Astrocyte of the cerebellum (primary cell): ENCODE measurements around the gene CCDC178.

ENCODE experiments used
- DNase-seq: peaks from one replicate; pipeline ENCODE4 v3.0.0-alpha.2; 2011; ENCODE audit warnings: low read depth
- H3K4me3 ChIP-seq: 2 replicates; pipeline ENCODE4 v1.5.1; 2011; ENCODE audit warnings: mild to moderate bottlenecking, low read depth, low read length, moderate library complexity
- CTCF ChIP-seq: IDR thresholded peaks from 2 replicates; pipeline ENCODE4 v1.5.1; 2012; ENCODE audit warnings: low read length, low read depth, moderate library complexity, mild to moderate bottlenecking; ENCODE audit errors: missing control alignments
- in situ Hi-C: cut with HindIII; loops from 2 replicates; pipeline ENCODE4 v1.10.0; 2017; ENCODE audit warnings: low sequenced_read_pairs

The CCDC178 gene

DNA sequence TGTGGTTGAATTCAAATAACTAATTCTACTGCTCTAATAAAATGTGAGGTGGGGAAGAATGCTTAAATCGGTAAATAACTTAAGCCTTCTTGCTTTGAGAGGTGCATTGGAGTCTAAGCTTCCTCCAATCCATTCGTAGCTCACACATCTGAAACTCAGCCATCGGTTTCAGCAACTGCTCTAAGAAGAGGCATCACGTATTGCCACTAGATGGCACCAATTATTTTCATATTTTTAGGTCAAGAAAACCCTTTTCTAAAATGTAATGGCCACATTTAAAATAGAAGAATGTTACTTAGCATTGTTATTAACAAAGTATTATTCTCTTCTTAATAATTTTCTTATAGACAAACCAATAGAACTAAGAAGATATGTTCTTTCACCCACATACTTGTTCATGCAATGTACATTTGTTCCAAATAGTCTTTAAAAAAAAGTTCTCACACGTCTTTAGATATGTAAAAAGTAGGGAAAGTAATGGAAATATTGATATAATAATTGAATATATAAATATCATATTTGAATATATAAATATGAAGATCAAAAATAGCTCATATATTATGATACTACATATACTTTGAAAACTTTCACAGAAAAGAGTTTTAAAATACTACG lies 229.8 kb downstream of the CCDC178 start:
- in situ Hi-C loops = no loop called here
- DNase-seq = peak; percentile 40

GRCh38 chr18:33205777-33206176 lies 234.7 kb downstream of the CCDC178 start:
- in situ Hi-C loops = no loop called here
- no peak for DNase-seq
- H3K4me3 ChIP-seq = no peak overlapping the region
- no peak for TF ChIP-seq CTCF

More for the DNA sequence above, 229.8 kb downstream of the CCDC178 start:
- H3K4me3 ChIP-seq = no peak overlapping the region
- peak; percentile 71 for TF ChIP-seq CTCF

DNA sequence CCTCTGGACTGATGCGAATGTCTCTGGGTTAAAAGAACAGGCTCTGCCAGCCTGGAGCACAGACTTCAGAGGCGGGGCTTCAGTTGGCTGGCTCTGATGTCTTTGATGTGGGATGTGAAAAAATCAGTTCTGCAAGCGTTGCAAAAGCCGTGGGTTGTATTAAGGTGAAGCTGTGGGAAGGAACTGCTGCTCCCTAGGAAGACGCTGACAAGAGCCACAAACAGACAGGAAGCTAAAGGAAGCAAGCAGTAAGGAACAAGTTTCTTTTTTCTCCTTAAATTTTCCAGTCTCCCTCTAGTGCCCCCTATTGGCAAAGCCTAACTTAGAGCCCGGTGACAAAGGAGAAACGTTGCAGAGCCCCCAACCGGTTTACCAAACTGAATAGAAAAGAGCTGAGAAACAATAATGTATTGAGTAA lies 239.0 kb downstream of the CCDC178 start:
- no peak overlapping the region for H3K4me3 ChIP-seq
- peak; percentile 66 for DNase-seq
- peak; percentile 85 for TF ChIP-seq CTCF
- in situ Hi-C loops = no loop called here

GRCh38 chr18:33195795-33196194 lies 244.7 kb downstream of the CCDC178 start:
- no peak for TF ChIP-seq CTCF
- DNase-seq = no peak
- in situ Hi-C loops = no loop called here
- H3K4me3 ChIP-seq = no peak overlapping the region

DNA sequence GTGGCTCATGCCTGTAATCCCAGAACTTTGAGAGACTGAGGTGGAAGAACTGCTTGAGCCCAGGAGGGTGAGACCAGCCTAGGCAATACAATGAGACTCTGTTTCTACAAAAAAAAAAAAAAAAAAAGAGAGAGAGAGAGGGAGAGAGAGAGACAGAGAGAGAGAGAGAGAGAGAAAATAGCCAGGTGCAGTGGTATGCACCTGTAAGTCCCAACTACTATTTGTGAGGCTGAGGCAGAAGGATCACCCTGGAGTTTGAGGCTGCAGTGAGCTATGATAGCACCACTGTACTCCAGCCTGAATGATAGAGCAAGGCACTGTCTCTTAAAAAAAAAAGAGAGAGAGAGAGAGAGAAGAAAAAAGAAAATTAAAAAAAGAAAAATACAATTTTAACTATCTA lies 245.7 kb downstream of the CCDC178 start:
- in situ Hi-C loops = no loop called here
- no peak overlapping the region for H3K4me3 ChIP-seq
- TF ChIP-seq CTCF = no peak
- no peak for DNase-seq

DNA sequence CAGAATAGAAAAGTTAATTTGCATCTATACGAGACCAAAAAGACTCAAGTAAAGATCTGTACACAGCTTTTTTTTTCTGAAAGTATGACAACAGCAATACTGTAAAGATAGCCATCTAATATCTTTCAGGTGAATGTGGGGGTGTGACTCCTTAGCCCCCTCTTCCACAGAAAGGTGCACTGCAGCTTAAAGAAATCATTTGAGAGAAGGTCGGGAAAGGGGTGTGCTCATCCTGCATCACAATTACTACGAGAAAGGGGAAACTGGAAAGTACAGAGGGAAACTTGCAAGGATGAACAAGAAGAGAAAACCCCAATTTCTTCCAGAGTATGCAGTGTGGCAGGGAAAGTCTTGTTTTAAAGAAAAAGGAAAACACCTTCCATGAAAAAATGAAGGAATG lies 255.6 kb downstream of the CCDC178 start:
- TF ChIP-seq CTCF = no peak
- no peak for DNase-seq
- in situ Hi-C loops = no loop called here
- no peak overlapping the region for H3K4me3 ChIP-seq
